GM23338 (cell line): ENCODE results near the gene DCAF6. TPM values are rescaled to one million over a fixed set of nuclear protein-coding genes. Genes with fewer than 3 reads are reported as not detected.

Experiments used
- ATAC-seq: fragments of 200-7000 bp; cut with Tn5 transposase; 3 replicates; pipeline ENCODE4 v1.9.1; 2020
- DNase-seq: peaks from one replicate; pipeline ENCODE4 v3.0.0-alpha.2; 2015; ENCODE audit warnings: low spot score
- H2AFZ ChIP-seq: fragments of 200-600 bp; sonication (generic); 2 replicates; pipeline ENCODE4 v1.8.0; 2016; ENCODE audit warnings: antibody characterized with exemption, mild to moderate bottlenecking, moderate library complexity
- H3F3A ChIP-seq: fragments of 200-600 bp; sonication (generic); replicated peaks from 2 replicates; pipeline ENCODE4 v1.8.0; 2017; ENCODE audit warnings: antibody characterized with exemption, mixed run types, low read depth
- H3K27ac ChIP-seq: fragments of 200-600 bp; sonication (generic); 2 replicates; pipeline ENCODE4 v1.6.1; 2016; ENCODE audit warnings: low read depth
- H3K27me3 ChIP-seq: fragments of 200-600 bp; sonication (generic); 2 replicates; pipeline ENCODE4 v1.8.0; 2016; ENCODE audit warnings: mild to moderate bottlenecking, mixed run types, moderate library complexity; ENCODE audit not compliant: insufficient read depth
- H3K36me3 ChIP-seq: fragments of 200-600 bp; sonication (generic); 2 replicates; pipeline ENCODE4 v1.8.0; 2016; ENCODE audit warnings: mild to moderate bottlenecking; ENCODE audit not compliant: insufficient read depth
- H3K4me1 ChIP-seq: fragments of 200-600 bp; sonication (generic); 2 replicates; pipeline ENCODE4 v1.8.0; 2016; ENCODE audit warnings: mild to moderate bottlenecking, moderate library complexity; ENCODE audit not compliant: insufficient read depth
- H3K4me2 ChIP-seq: fragments of 200-600 bp; sonication (generic); 2 replicates; pipeline ENCODE4 v1.7.1; 2017; ENCODE audit warnings: mixed run types
- H3K4me3 ChIP-seq: fragments of 200-600 bp; sonication (generic); 2 replicates; pipeline ENCODE4 v1.6.1; 2016; ENCODE audit warnings: mixed run types
- H3K79me2 ChIP-seq: fragments of 200-600 bp; sonication (generic); replicated peaks from 2 replicates; pipeline ENCODE4 v1.8.0; 2017; ENCODE audit warnings: mild to moderate bottlenecking; ENCODE audit not compliant: insufficient read depth
- H3K9me2 ChIP-seq: fragments of 200-600 bp; sonication (generic); 2 replicates; pipeline ENCODE4 v1.8.0; 2017; ENCODE audit not compliant: insufficient read depth
- H4K20me1 ChIP-seq: fragments of 200-600 bp; sonication (generic); replicated peaks from 2 replicates; pipeline ENCODE4 v1.8.0; 2017; ENCODE audit warnings: mild to moderate bottlenecking; ENCODE audit not compliant: insufficient read depth
- H3K27ac Mint-ChIP-seq: 2 replicates; pipeline ENCODE4 v1.8.0; 2020; ENCODE audit warnings: inconsistent platforms, mild to moderate bottlenecking, moderate library complexity, mixed read lengths
- H3K27me3 Mint-ChIP-seq: 3 replicates; pipeline ENCODE4 v1.8.0; 2022; ENCODE audit warnings: low read depth, mild to moderate bottlenecking, moderate library complexity, mixed read lengths, inconsistent platforms; ENCODE audit not compliant: insufficient read depth, poor library complexity
- H3K36me3 Mint-ChIP-seq: 3 replicates; pipeline ENCODE4 v1.8.0; 2021; ENCODE audit warnings: low read depth, mild to moderate bottlenecking, inconsistent platforms, moderate library complexity, mixed read lengths
- H3K4me1 Mint-ChIP-seq: 3 replicates; pipeline ENCODE4 v1.8.0; 2020; ENCODE audit warnings: mild to moderate bottlenecking, inconsistent platforms, mixed read lengths
- H3K4me3 Mint-ChIP-seq: 3 replicates; pipeline ENCODE4 v1.8.0; 2021; ENCODE audit warnings: moderate library complexity, mild to moderate bottlenecking, inconsistent platforms, mixed read lengths
- H3K9me3 Mint-ChIP-seq: 3 replicates; pipeline ENCODE4 v1.8.0; 2020; ENCODE audit warnings: moderate library complexity, mild to moderate bottlenecking, inconsistent platforms, mixed read lengths
- CREB1 ChIP-seq: fragments of 250-450 bp; sonication (Bioruptor Pico); IDR thresholded peaks from 2 replicates; pipeline ENCODE4 v1.5.0; 2020; ENCODE audit warnings: low read depth, mild to moderate bottlenecking, moderate library complexity
- EZH2 ChIP-seq: fragments of 200-600 bp; sonication (generic); IDR thresholded peaks from one replicate; pipeline ENCODE4 v1.8.0; 2017; ENCODE audit warnings: antibody characterized with exemption, mild to moderate bottlenecking, low read depth; ENCODE audit not compliant: unreplicated experiment
- EZH2phosphoT487 ChIP-seq: fragments of 200-600 bp; sonication (generic); IDR thresholded peaks from one replicate; pipeline ENCODE4 v1.8.1; 2018; ENCODE audit warnings: antibody characterized with exemption; ENCODE audit not compliant: unreplicated experiment
- JUNB ChIP-seq: IDR thresholded peaks from one replicate; pipeline ENCODE4 v1.6.1; 2016; ENCODE audit warnings: antibody characterized with exemption; ENCODE audit not compliant: unreplicated experiment
- NANOG ChIP-seq: IDR thresholded peaks from 2 replicates; pipeline ENCODE4 v1.6.1; 2016; ENCODE audit warnings: antibody characterized with exemption, borderline replicate concordance
- STAT1 ChIP-seq: IDR thresholded peaks from one replicate; pipeline ENCODE4 v1.6.1; 2016; ENCODE audit warnings: antibody characterized with exemption; ENCODE audit not compliant: unreplicated experiment
- ZNF331 ChIP-seq: fragments of 250-450 bp; sonication (Bioruptor Pico); IDR thresholded peaks from 2 replicates; pipeline ENCODE4 v1.5.0; 2020; ENCODE audit warnings: low read depth, mild to moderate bottlenecking, moderate library complexity
- ZNF462 ChIP-seq: fragments of 250-450 bp; sonication (Bioruptor Pico); IDR thresholded peaks from 2 replicates; pipeline ENCODE4 v1.5.0; 2020; ENCODE audit warnings: mild to moderate bottlenecking, moderate library complexity
- polyA plus RNA-seq: library from polyadenylated mRNA; unstranded; fragments of >200 nt; fragmentation: Nextera tagmentation; extraction: Ambion mirVana; gene quantifications from 2 replicates; pipeline ENCODE4 v1.2.1, GENCODE V29; 2016
- total RNA-seq: library from RNA; depleted of rRNA; stranded (reverse); fragments of >200 nt; shearing (Covaris generic); gene quantifications from 2 replicates; pipeline ENCODE4 v1.2.3, GENCODE V29; 2014
- TF ChIP-seq, protein P1 (sequence below): IDR thresholded peaks from 2 replicates; pipeline ENCODE4 v1.6.1; 2016; ENCODE audit warnings: antibody characterized with exemption

Gene DCAF6
- total and polyA plus RNA-seq, 2 experiments from 2014 or later: 18.6 to 27.3 TPM

DNA sequence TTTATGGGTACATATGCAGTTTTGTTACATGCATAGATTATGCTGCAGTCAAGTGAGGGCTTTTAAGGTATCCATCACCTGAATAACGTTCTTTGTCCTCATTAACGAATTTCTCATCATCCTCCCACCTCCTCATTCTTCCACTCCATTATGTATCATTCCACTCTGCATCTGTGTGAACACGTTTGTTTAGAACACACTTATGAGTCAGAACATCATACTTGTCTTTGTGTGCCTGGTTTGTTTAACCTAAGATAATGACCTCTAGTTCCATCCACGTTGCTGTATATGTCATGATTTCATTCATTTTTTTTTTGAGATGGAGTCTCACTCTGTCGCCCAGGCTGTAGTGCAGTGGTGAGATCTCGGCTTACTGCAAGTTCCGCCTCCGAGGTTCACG lies 7.1 kb downstream of the DCAF6 start (continued):
- no peak for TF ChIP-seq ZNF462 (CRISPR knock-in tag)

- peaks cover 2% of the 10 kb centered on the region for H3K27me3 Mint-ChIP-seq
- peaks cover 15% of the 10 kb centered on the region for H3K4me1 Mint-ChIP-seq
- peak overlapping the region; percentile 19 for H3K27ac Mint-ChIP-seq
- Histone ChIP-seq H3K27ac (no peak overlapping the region), H4K20me1 (0 out of 2 replicates have a peak, but pooled peaks cover 9% of the 10 kb centered on the region), H3K79me2 (peaks cover 91% of the 10 kb centered on the region), H3K4me2 (peak overlapping the region; percentile 3; the same call in 1 of the 2 replicates), H3K4me1 (peaks cover 14% of the 10 kb centered on the region; the same call in 1 of the 2 replicates), H3K36me3 (peaks cover 7% of the 10 kb centered on the region; the same call in 1 of the 2 replicates), H3K4me3 (no peak overlapping the region), H3K9me2 (no peaks in the 10 kb centered on the region), H3F3A (no peaks in the 10 kb centered on the region), H3K27me3 (no peaks in the 10 kb centered on the region), H2AFZ (no peak overlapping the region)
- H3K4me3 Mint-ChIP-seq: no peak overlapping the region
- peaks cover 29% of the 10 kb centered on the region for H3K36me3 Mint-ChIP-seq
- no peak for DNase-seq
- no peak for ATAC-seq
- H3K9me3 Mint-ChIP-seq: peaks cover 2% of the 10 kb centered on the region; the same call in 2 of the 3 replicates
- TF ChIP-seq JUNB (no peak), EZH2 (no peak), STAT1 (no peak), NANOG (no peak), CREB1 (no peak), ZNF331 (CRISPR knock-in tag) (no peak), EZH2phosphoT487 (no peak)
- TF ChIP-seq, protein P1, sequence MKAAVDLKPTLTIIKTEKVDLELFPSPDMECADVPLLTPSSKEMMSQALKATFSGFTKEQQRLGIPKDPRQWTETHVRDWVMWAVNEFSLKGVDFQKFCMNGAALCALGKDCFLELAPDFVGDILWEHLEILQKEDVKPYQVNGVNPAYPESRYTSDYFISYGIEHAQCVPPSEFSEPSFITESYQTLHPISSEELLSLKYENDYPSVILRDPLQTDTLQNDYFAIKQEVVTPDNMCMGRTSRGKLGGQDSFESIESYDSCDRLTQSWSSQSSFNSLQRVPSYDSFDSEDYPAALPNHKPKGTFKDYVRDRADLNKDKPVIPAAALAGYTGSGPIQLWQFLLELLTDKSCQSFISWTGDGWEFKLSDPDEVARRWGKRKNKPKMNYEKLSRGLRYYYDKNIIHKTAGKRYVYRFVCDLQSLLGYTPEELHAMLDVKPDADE: no peak
These were observed 11.2 kb downstream of the DCAF6 start for GRCh38 chr1:167947733-167948132.
